H1 (cell line): ENCODE results near the gene ITGB8. TPM values are rescaled to one million over a fixed set of nuclear protein-coding genes. Genes with fewer than 3 reads are reported as not detected.

Experiments
- ATF2 ChIP-seq: IDR thresholded peaks from 2 replicates; pipeline ENCODE4 v1.6.1; 2012; ENCODE audit warnings: low read length, inconsistent platforms
- EZH2 ChIP-seq: fragments of 200-600 bp; sonication (generic); IDR thresholded peaks from 2 replicates; pipeline ENCODE4 v1.7.1; 2012; ENCODE audit warnings: low read depth, mild to moderate bottlenecking, moderate library complexity, low read length, inconsistent platforms; ENCODE audit not compliant: severe bottlenecking
- PHF8 ChIP-seq: fragments of 200-600 bp; sonication (generic); conservative IDR thresholded peaks from 2 replicates; pipeline ENCODE4 v1.7.1; 2012; ENCODE audit warnings: low read depth, mild to moderate bottlenecking, inconsistent platforms, low read length, moderate library complexity
- polyA plus RNA-seq, 7 experiments: library from polyadenylated mRNA; depleted of rRNA in 3 of 7; stranded (reverse) in 5 of 7; unstranded in 2 of 7; fragments of >200 nt in 5 of 7; fragments of 200-250 nt in 2 of 7; gene quantifications; 1 replicate in 5 of 7; 2 replicates in 1 of 7; 4 replicates in 1 of 7; pipeline versions ENCODE4 v1.2.1 to v1.2.3, GENCODE V29; 2011 to 2013; ENCODE audit warnings: missing spikeins in 2 of 7, mixed read lengths in 2 of 7
- total RNA-seq: library from RNA; stranded (reverse); fragmentation: NEBNext Ultra II Directional; extraction: Animal tissue kit (Norgen Biotek cat#: 25700); gene quantifications from 2 replicates; pipeline ENCODE4 v1.2.1, GENCODE V29; 2021

The ITGB8 gene
- total and polyA plus RNA-seq, 2 of the 8 experiments (the other 6 are each of a cell fraction or from before 2014, with no cell fraction given), result 1.2 to 3.6 TPM

GRCh38 chr7:20330928-20331909 is 519 bp downstream of the ITGB8 start (continued):
- TF ChIP-seq PHF8 (peak; percentile 58), ATF2 (no peak), EZH2 (peak; percentile 44)
